GM12892 (cell line): Measurements from ENCODE around the gene TBC1D22A.

Experiments
- POLR2A ChIP-seq: IDR thresholded peaks from 2 replicates; pipeline ENCODE4 v1.6.1; 2011; ENCODE audit warnings: low read depth, low read length, control low read depth
- POLR2AphosphoS5 ChIP-seq: IDR thresholded peaks from 2 replicates; pipeline ENCODE4 v1.6.1; 2011; ENCODE audit warnings: low read depth, low read length, control low read depth
- TAF1 ChIP-seq: IDR thresholded peaks from 2 replicates; pipeline ENCODE4 v1.6.1; 2011; ENCODE audit warnings: low read depth, mild to moderate bottlenecking, control low read depth, low read length, borderline replicate concordance

- TF ChIP-seq POLR2A, result no peak
- TF ChIP-seq POLR2AphosphoS5, result no peak
- TF ChIP-seq TAF1, result no peak
These were observed 89.5 kb downstream of the TBC1D22A start for GRCh38 chr22:46851941-46852340.
